ENCODE results near the gene SORCS3. TPM values are rescaled to one million over a fixed set of nuclear protein-coding genes. Genes with fewer than 3 reads are reported as not detected.

SORCS3 gene
- polyA plus RNA-seq, 3 donors = not detected

GRCh38 chr10:105128111-105128510, 487.0 kb downstream of the SORCS3 start:
- Mint-ChIP-seq H3K9me3 (peaks cover 0 to 5% (median 0%) of the 10 kb centered on the region in 7 donors), H3K36me3 (no peaks in the 10 kb centered on the region), H3K4me1 (no peaks in the 10 kb centered on the region), H3K4me3 (no peak overlapping the region), H3K27me3 (ENCODE audit: low read depth in 3 of 3) (no peaks in the 10 kb centered on the region), H3K27ac (no peak overlapping the region)
- no peak overlapping the region for H3K4me3 ChIP-seq (replicated peaks in 1 of 3; ENCODE audit: low read depth in 2 of 3, low read length in 3 of 3)
- no peak overlapping the region for H2AFZ ChIP-seq (ENCODE audit: insufficient read depth, low read depth, low read length, poor library complexity, severe bottlenecking)
- no peaks in the 10 kb centered on the region for H3K36me3 ChIP-seq (replicated peaks in 1 of 2; ENCODE audit: control insufficient read depth in 1 of 2, insufficient read depth in 2 of 2, low read length in 2 of 2)
- no peaks in the 10 kb centered on the region for H3K79me2 ChIP-seq (ENCODE audit: insufficient read depth, low read length)
- H3K27me3 ChIP-seq (ENCODE audit: control insufficient read depth in 2 of 2, insufficient read depth in 2 of 2, low read length in 2 of 2) = no peaks in the 10 kb centered on the region
- intact Hi-C loops (cut with micrococcal nuclease) = no loop called here
- no peak for DNase-seq
- no peak overlapping the region for H3K27ac ChIP-seq (ENCODE audit: low read depth in 1 of 2, low read length in 2 of 2)
- H3K4me2 ChIP-seq (replicated peaks; ENCODE audit: extremely low read depth, low read length, poor library complexity, severe bottlenecking) = no peak overlapping the region
- no peak overlapping the region for H3K9ac ChIP-seq (ENCODE audit: insufficient read depth, low read length, poor library complexity, severe bottlenecking)
- TF ChIP-seq CTCF (IDR thresholded peaks at IDR 0.05) = no peak
- no peaks in the 10 kb centered on the region for H3K9me3 ChIP-seq (replicated peaks in 1 of 2; ENCODE audit: control insufficient read depth in 1 of 2, insufficient read depth in 1 of 2, low read length in 2 of 2)
- 90% methylated on average over 2 of the region's 4 CpGs for WGBS (ENCODE audit: insufficient coverage)
- H4K20me1 ChIP-seq (ENCODE audit: insufficient read depth, low read length) = no peaks in the 10 kb centered on the region
- H3K4me1 ChIP-seq (ENCODE audit: control insufficient read depth in 1 of 2, insufficient read depth in 2 of 2, low read length in 2 of 2) = no peaks in the 10 kb centered on the region

- Histone ChIP-seq H3K4me3 (replicated peaks in 1 of 3; ENCODE audit: low read depth in 2 of 3, low read length in 3 of 3) (no peak overlapping the region), H3K79me2 (ENCODE audit: insufficient read depth, low read length) (no peaks in the 10 kb centered on the region), H4K20me1 (ENCODE audit: insufficient read depth, low read length) (no peaks in the 10 kb centered on the region), H3K4me2 (replicated peaks; ENCODE audit: extremely low read depth, low read length, poor library complexity, severe bottlenecking) (no peak overlapping the region), H3K36me3 (replicated peaks in 1 of 2; ENCODE audit: control insufficient read depth in 1 of 2, insufficient read depth in 2 of 2, low read length in 2 of 2) (no peaks in the 10 kb centered on the region), H3K9me3 (replicated peaks in 1 of 2; ENCODE audit: control insufficient read depth in 1 of 2, insufficient read depth in 1 of 2, low read length in 2 of 2) (no peaks in the 10 kb centered on the region), H2AFZ (ENCODE audit: insufficient read depth, low read depth, low read length, poor library complexity, severe bottlenecking) (no peak overlapping the region), H3K4me1 (ENCODE audit: control insufficient read depth in 1 of 2, insufficient read depth in 2 of 2, low read length in 2 of 2) (no peaks in the 10 kb centered on the region), H3K27ac (ENCODE audit: low read depth in 1 of 2, low read length in 2 of 2) (no peak overlapping the region), H3K9ac (ENCODE audit: insufficient read depth, low read length, poor library complexity, severe bottlenecking) (no peak overlapping the region), H3K27me3 (ENCODE audit: control insufficient read depth in 2 of 2, insufficient read depth in 2 of 2, low read length in 2 of 2) (no peaks in the 10 kb centered on the region)
- H3K27ac Mint-ChIP-seq = no peak overlapping the region
- no peaks in the 10 kb centered on the region for H3K27me3 Mint-ChIP-seq (ENCODE audit: low read depth in 3 of 3)
- H3K36me3 Mint-ChIP-seq = no peaks in the 10 kb centered on the region
- intact Hi-C loops (cut with micrococcal nuclease) = no loop called here
- no peak for TF ChIP-seq CTCF (IDR thresholded peaks at IDR 0.05)
- 83% methylated on average over 2 of the region's 3 CpGs for WGBS (ENCODE audit: insufficient coverage)
- no peaks in the 10 kb centered on the region for H3K4me1 Mint-ChIP-seq
- DNase-seq = no peak
- no peak overlapping the region for H3K4me3 Mint-ChIP-seq
- H3K9me3 Mint-ChIP-seq = peaks cover 0 to 2% (median 0%) of the 10 kb centered on the region in 7 donors
Measured at GRCh38 chr10:105138358-105138757, 497.3 kb downstream of the SORCS3 start.
